IMR-90 (cell line): ENCODE data around the gene HMCN1. TPM values are rescaled to one million over a fixed set of nuclear protein-coding genes. Genes with fewer than 3 reads are reported as not detected.
A peak's percentile ranks its signal among the peaks of the same experiment; 100 is the strongest.

Experiments
- ATAC-seq: fragments of 200-7000 bp; cut with Tn5 transposase; 2 replicates; pipeline ENCODE4 v1.9.1; 2020; ENCODE audit warnings: low read depth, mild to moderate bottlenecking, moderate library complexity
- BruUV-seq: library from RNA; stranded (reverse); fragments of 400-500 nt; replicated peaks from 2 replicates; lab custom pipeline; 2021; lab: Mats Ljungman, UMichigan
- CTCF ChIA-PET: fragments of 300-600 bp; formaldehyde crosslinking; extraction: SDS; loops from one replicate; lab custom pipeline; 2021; ENCODE audit warnings: antibody characterized with exemption; lab: Yijun Ruan, JAX
- POLR2A ChIA-PET: fragments of 300-600 bp; sonication (Branson Sonifier 250); formaldehyde crosslinking; loops from one replicate; lab custom pipeline; 2022; ENCODE audit warnings: antibody characterized with exemption; ENCODE audit not compliant: unreplicated experiment; lab: Charles Lee
- DNase-seq: peaks from one replicate; pipeline ENCODE4 v3.0.0; 2013
- H2AFZ ChIP-seq: replicated peaks from 2 replicates; pipeline ENCODE3; 2013; ENCODE audit warnings: low read length, mild to moderate bottlenecking; ENCODE audit not compliant: poor library complexity
- H2AK5ac ChIP-seq: 2 replicates; pipeline ENCODE4 v1.6.1; 2013; ENCODE audit warnings: low read depth, low read length, inconsistent platforms
- H2AK9ac ChIP-seq: replicated peaks from 2 replicates; pipeline ENCODE3; 2013; ENCODE audit warnings: mild to moderate bottlenecking, low read depth, low read length, moderate library complexity; ENCODE audit not compliant: poor library complexity
- H2BK120ac ChIP-seq: 2 replicates; pipeline ENCODE4 v1.6.1; 2013; ENCODE audit warnings: low read depth, low read length, inconsistent platforms
- H2BK15ac ChIP-seq: 3 replicates; pipeline ENCODE4 v1.6.1; 2013; ENCODE audit warnings: low read depth, low read length, inconsistent platforms
- H2BK20ac ChIP-seq: 2 replicates; pipeline ENCODE4 v1.6.1; 2013; ENCODE audit warnings: low read depth, mild to moderate bottlenecking, inconsistent platforms, low read length, moderate library complexity
- H2BK5ac ChIP-seq: 2 replicates; pipeline ENCODE4 v1.6.1; 2013; ENCODE audit warnings: mild to moderate bottlenecking, low read depth, low read length, inconsistent platforms; ENCODE audit not compliant: poor library complexity, severe bottlenecking
- H3K14ac ChIP-seq: replicated peaks from 2 replicates; pipeline ENCODE4 v1.6.1; 2013; ENCODE audit warnings: low read depth, low read length, inconsistent platforms
- H3K18ac ChIP-seq: 2 replicates; pipeline ENCODE4 v1.6.1; 2013; ENCODE audit warnings: low read depth, low read length, control low read depth
- H3K23ac ChIP-seq: 2 replicates; pipeline ENCODE4 v1.6.1; 2013; ENCODE audit warnings: low read depth, low read length, inconsistent platforms
- H3K27ac ChIP-seq: 2 replicates; pipeline ENCODE4 v1.5.1; 2013; ENCODE audit warnings: mild to moderate bottlenecking, control low read depth, low read length; ENCODE audit not compliant: insufficient read depth
- H3K27me3 ChIP-seq: 2 replicates; pipeline ENCODE4 v1.6.1; 2013; ENCODE audit warnings: low read length; ENCODE audit not compliant: control insufficient read depth, insufficient read depth
- H3K36me3 ChIP-seq: 2 replicates; pipeline ENCODE4 v1.6.1; 2013; ENCODE audit warnings: low read length, mixed read lengths; ENCODE audit not compliant: control insufficient read depth, insufficient read depth
- H3K4ac ChIP-seq: 2 replicates; pipeline ENCODE4 v1.6.1; 2013; ENCODE audit warnings: low read depth, low read length, inconsistent platforms
- H3K4me1 ChIP-seq: 2 replicates; pipeline ENCODE4 v1.6.1; 2013; ENCODE audit warnings: low read length, mixed read lengths; ENCODE audit not compliant: control insufficient read depth, insufficient read depth
- H3K4me2 ChIP-seq: 2 replicates; pipeline ENCODE4 v1.6.1; 2013; ENCODE audit warnings: low read depth, mild to moderate bottlenecking, control low read depth, low read length, moderate library complexity
- H3K4me3 ChIP-seq: 2 replicates; pipeline ENCODE4 v1.5.1; 2013; ENCODE audit warnings: low read depth, mild to moderate bottlenecking, control low read depth, low read length, moderate library complexity; ENCODE audit not compliant: insufficient read depth
- H3K56ac ChIP-seq: 2 replicates; pipeline ENCODE4 v1.6.1; 2013; ENCODE audit warnings: low read length, inconsistent platforms; ENCODE audit not compliant: insufficient read depth; ENCODE audit errors: extremely low read depth
- H3K79me1 ChIP-seq, 2 experiments: 2 replicates each; pipeline ENCODE4 v1.6.1; 2013; ENCODE audit warnings: low read length in 2 of 2, inconsistent platforms in 1 of 2, low read depth in 1 of 2
- H3K9ac ChIP-seq: 2 replicates; pipeline ENCODE4 v1.6.1; 2013; ENCODE audit warnings: low read depth, low read length, control low read depth
- H3K9me1 ChIP-seq: 2 replicates; pipeline ENCODE4 v1.6.1; 2013; ENCODE audit warnings: low read length, inconsistent platforms; ENCODE audit not compliant: insufficient read depth
- H3K9me3 ChIP-seq: 2 replicates; pipeline ENCODE4 v1.6.1; 2013; ENCODE audit warnings: low read length; ENCODE audit not compliant: control insufficient read depth, insufficient read depth
- H4K20me1 ChIP-seq: 2 replicates; pipeline ENCODE4 v1.6.1; 2013; ENCODE audit warnings: low read length, inconsistent platforms; ENCODE audit not compliant: insufficient read depth
- H4K5ac ChIP-seq: 2 replicates; pipeline ENCODE4 v1.6.1; 2013; ENCODE audit warnings: mild to moderate bottlenecking, low read depth, low read length, control low read depth
- H4K8ac ChIP-seq, 2 experiments: 2 replicates each; pipeline ENCODE4 v1.6.1; 2013; ENCODE audit warnings: low read depth in 2 of 2, low read length in 2 of 2, control low read depth in 1 of 2, inconsistent platforms in 1 of 2
- H4K91ac ChIP-seq: 2 replicates; pipeline ENCODE4 v1.6.1; 2013; ENCODE audit warnings: low read depth, low read length, inconsistent platforms; ENCODE audit not compliant: insufficient read depth
- CEBPB ChIP-seq: IDR thresholded peaks from 2 replicates; pipeline ENCODE4 v1.6.1; 2012; ENCODE audit warnings: low read depth, low read length, improper control_type of control experiment
- MAFK ChIP-seq: IDR thresholded peaks from 2 replicates; pipeline ENCODE4 v1.6.1; 2012; ENCODE audit warnings: low read depth, low read length, improper control_type of control experiment
- MAZ ChIP-seq: IDR thresholded peaks from 2 replicates; pipeline ENCODE4 v1.6.1; 2012; ENCODE audit warnings: low read depth, mild to moderate bottlenecking, low read length, improper control_type of control experiment, moderate library complexity, borderline replicate concordance
- NFE2L2 ChIP-seq: fragments of 150-350 bp; IDR thresholded peaks from 2 replicates; pipeline ENCODE4 v1.6.1; 2016; ENCODE audit warnings: low read depth, mild to moderate bottlenecking, low read length
- RFX5 ChIP-seq: IDR thresholded peaks from 2 replicates; pipeline ENCODE4 v1.8.0; 2012; ENCODE audit warnings: low read depth, mild to moderate bottlenecking, low read length, moderate library complexity
- WGBS, 2 experiments: methylation state at CpG; one replicate each; pipeline versions ENCODE4 v1.1.5 to v1.1.7; 2013; ENCODE audit warnings: missing lambda C conversion rate in 2 of 2; ENCODE audit not compliant: insufficient read length in 1 of 2; ENCODE audit errors: extremely low coverage in 2 of 2; 5-methylcytosine and 5-hydroxymethylcytosine counted together
- dilution Hi-C: fragments of 300-500 bp; cut with HindIII; formaldehyde crosslinking; loops from one replicate; pipeline ENCODE4 v1.14.3; 2018; ENCODE audit warnings: low sequenced_read_pairs; ENCODE audit not compliant: unreplicated experiment
- in situ Hi-C: fragments of 300-500 bp; cut with MboI; formaldehyde crosslinking; loops from 3 replicates; pipeline ENCODE4 v1.14.3; 2019; ENCODE audit warnings: low sequenced_read_pairs, inconsistent platforms, mixed read lengths
- intact Hi-C: fragments of 100-400 bp; cut with micrococcal nuclease; formaldehyde crosslinking; loops from 2 replicates; pipeline ENCODE4 v1.10.0; 2022
- polyA plus RNA-seq, 3 experiments: library from polyadenylated mRNA; depleted of rRNA; stranded (reverse); fragments of >200 nt; gene quantifications; 2 replicates each; pipeline ENCODE4 v1.2.3, GENCODE V29; 2012; ENCODE audit warnings: low replicate concordance in 1 of 3
- total RNA-seq: library from RNA; depleted of rRNA; stranded (reverse); fragments of >200 nt; gene quantifications from 2 replicates; pipeline ENCODE4 v1.2.3, GENCODE V29; 2012
- TF ChIP-seq, protein P1 (sequence below): conservative IDR thresholded peaks from 2 replicates; pipeline ENCODE4 v1.5.1; 2012; ENCODE audit warnings: mild to moderate bottlenecking, low read depth, low read length, improper control_type of control experiment

HMCN1 gene
- total and polyA plus RNA-seq, 2 of the 4 experiments (the other 2 are of a cell fraction): 6.1 to 11.7 TPM

GRCh38 chr1:186193224-186193623 lies 459.0 kb downstream of the HMCN1 start:
- H3K9me1 ChIP-seq: peaks cover 16% of the 10 kb centered on the region
- H2AK5ac ChIP-seq: 0 out of 2 replicates have a peak overlapping the region, but pooled peaks have one; percentile 48
- no peak overlapping the region for H2BK5ac ChIP-seq
- H3K14ac ChIP-seq: no peak overlapping the region
- BruUV-seq: no TSS peak
- DNase-seq (no peak), ATAC-seq (no peak)
- TF ChIP-seq RFX5: no peak
- TF ChIP-seq NFE2L2: no peak
- TF ChIP-seq CEBPB: no peak
- TF ChIP-seq MAZ: no peak
- TF ChIP-seq, protein P1, sequence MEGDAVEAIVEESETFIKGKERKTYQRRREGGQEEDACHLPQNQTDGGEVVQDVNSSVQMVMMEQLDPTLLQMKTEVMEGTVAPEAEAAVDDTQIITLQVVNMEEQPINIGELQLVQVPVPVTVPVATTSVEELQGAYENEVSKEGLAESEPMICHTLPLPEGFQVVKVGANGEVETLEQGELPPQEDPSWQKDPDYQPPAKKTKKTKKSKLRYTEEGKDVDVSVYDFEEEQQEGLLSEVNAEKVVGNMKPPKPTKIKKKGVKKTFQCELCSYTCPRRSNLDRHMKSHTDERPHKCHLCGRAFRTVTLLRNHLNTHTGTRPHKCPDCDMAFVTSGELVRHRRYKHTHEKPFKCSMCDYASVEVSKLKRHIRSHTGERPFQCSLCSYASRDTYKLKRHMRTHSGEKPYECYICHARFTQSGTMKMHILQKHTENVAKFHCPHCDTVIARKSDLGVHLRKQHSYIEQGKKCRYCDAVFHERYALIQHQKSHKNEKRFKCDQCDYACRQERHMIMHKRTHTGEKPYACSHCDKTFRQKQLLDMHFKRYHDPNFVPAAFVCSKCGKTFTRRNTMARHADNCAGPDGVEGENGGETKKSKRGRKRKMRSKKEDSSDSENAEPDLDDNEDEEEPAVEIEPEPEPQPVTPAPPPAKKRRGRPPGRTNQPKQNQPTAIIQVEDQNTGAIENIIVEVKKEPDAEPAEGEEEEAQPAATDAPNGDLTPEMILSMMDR: no peak
- no peak for TF ChIP-seq MAFK
- H3K4me1 ChIP-seq: peaks cover 9% of the 10 kb centered on the region
- WGBS, 2 experiments: no CpG with 5 or more reads among the region's 2 CpGs
- no peak overlapping the region for H3K4me2 ChIP-seq
- no peaks in the 10 kb centered on the region for H3K27me3 ChIP-seq
- no peak overlapping the region for H3K4me3 ChIP-seq
- H2AFZ ChIP-seq: no peak overlapping the region
- H4K20me1 ChIP-seq: no peaks in the 10 kb centered on the region
- H3K9ac ChIP-seq: no peak overlapping the region
- H3K9me3 ChIP-seq: no peaks in the 10 kb centered on the region
- H3K18ac ChIP-seq: no peak overlapping the region
- no peak overlapping the region for H2BK120ac ChIP-seq
- intact Hi-C loops (no loop called here), dilution Hi-C loops (no loop called here), in situ Hi-C loops (no loop called here)
- H3K36me3 ChIP-seq: no peaks in the 10 kb centered on the region
- H4K5ac ChIP-seq: no peak overlapping the region
- H3K23ac ChIP-seq: no peak overlapping the region
- H2BK15ac ChIP-seq: no peak overlapping the region
- no peak overlapping the region for H4K8ac ChIP-seq
- no peak overlapping the region for H4K91ac ChIP-seq
- H3K56ac ChIP-seq: no peak overlapping the region
- no peak overlapping the region for H2BK20ac ChIP-seq
- H3K4ac ChIP-seq: no peak overlapping the region
- CTCF ChIA-PET: no interaction called here
- H3K27ac ChIP-seq: no peak overlapping the region
- H2AK9ac ChIP-seq: no peak overlapping the region
- H3K79me1 ChIP-seq: peaks cover 0 to 3% of the 10 kb centered on the region in 2 experiments; a peak in 1 of 4 replicates
- POLR2A ChIA-PET: no interaction called here
